PC-9 (cell line): ENCODE results near the gene LSM4. TPM values are rescaled to one million over a fixed set of nuclear protein-coding genes. Genes with fewer than 3 reads are reported as not detected.
"Not testable (repeated sequence)": the region's sequence is repeated elsewhere in the genome, so short reads cannot be mapped to it uniquely, and the experiment has no call there.

ENCODE experiments used
- BruUV-seq: library from RNA; stranded (reverse); fragments of 400-500 nt; replicated peaks from 2 replicates; lab custom pipeline; 2021; lab: Mats Ljungman, UMichigan
- CTCF ChIA-PET: fragments of 300-600 bp; sonication (Branson Sonifier 250); formaldehyde crosslinking; loops from one replicate; lab custom pipeline; 2022; ENCODE audit warnings: antibody characterized with exemption; lab: Charles Lee
- POLR2A ChIA-PET: fragments of 300-600 bp; sonication (Branson Sonifier 250); formaldehyde crosslinking; loops from one replicate; lab custom pipeline; 2022; ENCODE audit warnings: antibody characterized with exemption; ENCODE audit not compliant: unreplicated experiment; lab: Charles Lee
- DNase-seq, 2 experiments: peaks; one replicate each; pipeline versions ENCODE4 v3.0.0 to v3.0.0-alpha.2; 2015 to 2022; ENCODE audit warnings: mixed read lengths in 1 of 2
- H2AFZ ChIP-seq: fragments of 200-600 bp; sonication (generic); 2 replicates; pipeline ENCODE4 v1.8.1; 2017; ENCODE audit warnings: antibody characterized with exemption
- H3F3A ChIP-seq: fragments of 200-600 bp; sonication (generic); 2 replicates; pipeline ENCODE4 v1.8.1; 2017; ENCODE audit warnings: antibody characterized with exemption, mild to moderate bottlenecking, low read depth; ENCODE audit not compliant: insufficient read depth
- H3K27ac ChIP-seq: fragments of 200-600 bp; sonication (generic); 2 replicates; pipeline ENCODE4 v1.6.1; 2016; ENCODE audit warnings: mixed run types
- H3K27me3 ChIP-seq: fragments of 200-600 bp; sonication (generic); 2 replicates; pipeline ENCODE4 v1.6.1; 2016; ENCODE audit warnings: low read depth, mixed run types; ENCODE audit not compliant: insufficient read depth
- H3K36me3 ChIP-seq: fragments of 200-600 bp; sonication (generic); 2 replicates; pipeline ENCODE4 v1.6.1; 2016; ENCODE audit warnings: low read depth, mixed run types
- H3K4me1 ChIP-seq: fragments of 200-600 bp; sonication (generic); replicated peaks from 2 replicates; pipeline ENCODE4 v1.6.1; 2016; ENCODE audit warnings: mixed run types; ENCODE audit not compliant: insufficient read depth
- H3K4me2 ChIP-seq: fragments of 200-600 bp; sonication (generic); 2 replicates; pipeline ENCODE4 v1.6.1; 2017; ENCODE audit warnings: mixed run types
- H3K4me3 ChIP-seq: fragments of 200-600 bp; sonication (generic); 2 replicates; pipeline ENCODE4 v1.6.1; 2016; ENCODE audit warnings: mixed run types
- H3K79me2 ChIP-seq: fragments of 200-600 bp; sonication (generic); 2 replicates; pipeline ENCODE4 v1.6.1; 2017; ENCODE audit warnings: low read depth, mixed run types
- H3K9me2 ChIP-seq: fragments of 200-600 bp; sonication (generic); 2 replicates; pipeline ENCODE4 v1.8.1; 2017; ENCODE audit warnings: mild to moderate bottlenecking; ENCODE audit not compliant: insufficient read depth
- H3K9me3 ChIP-seq: fragments of 200-600 bp; sonication (generic); 2 replicates; pipeline ENCODE4 v1.8.1; 2016; ENCODE audit warnings: low read depth; ENCODE audit not compliant: insufficient read depth
- H4K20me1 ChIP-seq: fragments of 200-600 bp; sonication (generic); 2 replicates; pipeline ENCODE4 v1.8.1; 2017; ENCODE audit not compliant: insufficient read depth
- EZH2 ChIP-seq: fragments of 200-600 bp; sonication (generic); IDR thresholded peaks from 2 replicates; pipeline ENCODE4 v1.8.0; 2017; ENCODE audit warnings: antibody characterized with exemption, low read depth
- intact Hi-C: fragments of 100-400 bp; cut with micrococcal nuclease; formaldehyde crosslinking; loops from one replicate; pipeline ENCODE4 v1.10.0; 2022; ENCODE audit not compliant: unreplicated experiment
- total RNA-seq: library from RNA; stranded (reverse); gene quantifications from 2 replicates; pipeline ENCODE4 v1.2.3, GENCODE V29; 2021
- TF ChIP-seq, protein P1 (sequence below): fragments of 200-600 bp; sonication (generic); conservative IDR thresholded peaks from 2 replicates; pipeline ENCODE4 v1.6.1; 2017; ENCODE audit warnings: mixed run types, antibody characterized with exemption, mild to moderate bottlenecking, moderate library complexity

The LSM4 gene
- total RNA-seq, 1 experiment from 2014 or later, result 323 TPM

DNA sequence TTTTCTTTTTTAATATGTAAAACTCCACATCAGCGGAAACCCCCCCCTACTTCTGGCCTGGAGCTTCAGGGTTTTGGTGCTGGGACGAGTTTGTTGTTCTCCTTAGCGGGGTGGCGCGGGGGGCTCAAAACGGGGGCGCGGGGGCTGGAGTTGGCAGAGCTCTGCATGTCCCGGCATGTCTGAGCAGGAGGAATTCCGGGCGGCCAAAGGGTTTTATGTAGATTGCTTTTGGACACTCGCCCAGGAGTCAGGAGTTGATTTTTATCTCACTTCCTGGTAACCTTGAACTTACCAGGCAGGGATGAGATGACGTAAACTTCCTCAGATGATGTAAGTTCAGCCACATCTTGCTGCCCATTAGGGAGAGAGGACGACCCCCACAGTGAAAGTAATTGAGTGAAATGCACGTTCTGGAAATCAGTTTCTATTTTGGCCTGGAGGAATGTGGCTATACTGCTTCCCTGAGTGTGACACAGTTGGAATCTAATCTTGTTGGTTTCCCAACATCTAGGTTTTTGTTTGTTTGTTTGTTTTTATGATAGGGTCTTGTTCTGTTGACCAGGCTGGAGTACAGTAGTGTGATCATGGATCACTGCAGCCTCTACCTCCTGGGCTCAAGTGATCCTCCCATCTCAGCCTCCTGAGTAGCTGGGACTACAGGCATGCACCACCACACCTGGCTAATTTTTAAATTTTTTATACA is 42.1 kb upstream of the LSM4 start:
- peaks cover 52% of the 10 kb centered on the region for H3F3A ChIP-seq
- H3K9me3 ChIP-seq, result no peaks in the 10 kb centered on the region
- peak; percentile 79 to 100 for DNase-seq
- TF ChIP-seq, protein P1, sequence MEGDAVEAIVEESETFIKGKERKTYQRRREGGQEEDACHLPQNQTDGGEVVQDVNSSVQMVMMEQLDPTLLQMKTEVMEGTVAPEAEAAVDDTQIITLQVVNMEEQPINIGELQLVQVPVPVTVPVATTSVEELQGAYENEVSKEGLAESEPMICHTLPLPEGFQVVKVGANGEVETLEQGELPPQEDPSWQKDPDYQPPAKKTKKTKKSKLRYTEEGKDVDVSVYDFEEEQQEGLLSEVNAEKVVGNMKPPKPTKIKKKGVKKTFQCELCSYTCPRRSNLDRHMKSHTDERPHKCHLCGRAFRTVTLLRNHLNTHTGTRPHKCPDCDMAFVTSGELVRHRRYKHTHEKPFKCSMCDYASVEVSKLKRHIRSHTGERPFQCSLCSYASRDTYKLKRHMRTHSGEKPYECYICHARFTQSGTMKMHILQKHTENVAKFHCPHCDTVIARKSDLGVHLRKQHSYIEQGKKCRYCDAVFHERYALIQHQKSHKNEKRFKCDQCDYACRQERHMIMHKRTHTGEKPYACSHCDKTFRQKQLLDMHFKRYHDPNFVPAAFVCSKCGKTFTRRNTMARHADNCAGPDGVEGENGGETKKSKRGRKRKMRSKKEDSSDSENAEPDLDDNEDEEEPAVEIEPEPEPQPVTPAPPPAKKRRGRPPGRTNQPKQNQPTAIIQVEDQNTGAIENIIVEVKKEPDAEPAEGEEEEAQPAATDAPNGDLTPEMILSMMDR, result no peak
- no peak for TF ChIP-seq EZH2
- H3K9me2 ChIP-seq, result no peaks in the 10 kb centered on the region
- no peaks in the 10 kb centered on the region for H3K79me2 ChIP-seq
- H3K4me1 ChIP-seq, result peaks cover 50% of the 10 kb centered on the region
- no TSS peak for BruUV-seq
- peak overlapping the region; percentile 2; the same call in 1 of the 2 replicates for H3K4me3 ChIP-seq
- POLR2A ChIA-PET, result interaction anchor here (0.6 kb wide), 1 partner anchor 870 kb away, joined by 3 read pairs; no protein-coding TSS in a partner anchor
- no peak overlapping the region for H2AFZ ChIP-seq
- intact Hi-C loops, result loop anchor here (1.0 to 2.0 kb wide), 2 partner anchors 9 to 16 kb away; no protein-coding TSS in a partner anchor
- CTCF ChIA-PET, result interaction anchor here (0.6 to 0.7 kb wide), 2 partner anchors 16 to 54 kb away, joined by 3 to 5 read pairs; partner anchors contain the start of gene SSBP4
- H3K27ac ChIP-seq, result peak overlapping the region; percentile 98
- no peaks in the 10 kb centered on the region for H3K27me3 ChIP-seq
- H4K20me1 ChIP-seq, result no peaks in the 10 kb centered on the region
- 0 out of 2 replicates have a peak, but pooled peaks cover 3% of the 10 kb centered on the region for H3K36me3 ChIP-seq
- H3K4me2 ChIP-seq, result peak overlapping the region; percentile 70

DNA sequence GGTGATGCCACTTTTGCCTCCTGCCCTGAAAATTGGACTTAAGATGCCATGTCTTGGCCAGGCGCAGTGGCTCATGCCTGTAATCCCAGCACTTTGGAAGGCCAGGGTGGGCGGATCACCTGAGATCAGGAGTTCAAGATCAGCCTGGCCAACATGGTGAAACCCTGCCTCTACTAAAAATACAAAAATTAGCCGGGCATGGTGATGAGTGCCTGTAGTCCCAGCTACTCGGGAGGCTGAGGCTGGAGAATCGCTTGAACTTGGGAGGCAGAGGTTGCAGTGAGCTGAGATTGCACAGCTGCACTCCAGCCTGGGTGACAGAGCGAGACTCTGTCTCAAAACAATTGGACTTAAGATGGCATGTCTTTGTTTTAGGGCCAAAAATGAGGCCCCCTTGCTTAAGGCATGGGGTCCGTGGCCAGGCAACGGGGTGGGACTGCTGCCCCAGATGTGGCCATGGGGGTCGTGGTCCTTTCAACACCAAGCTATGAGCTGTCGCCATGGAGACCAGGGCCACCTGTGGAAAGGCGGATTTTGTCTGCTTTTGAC is 41.5 kb upstream of the LSM4 start:
- peak in 1 of 2 experiments; percentile 26 for DNase-seq
- H4K20me1 ChIP-seq, H3K27me3 ChIP-seq, H3K9me3 ChIP-seq, H3K36me3 ChIP-seq, H3K9me2 ChIP-seq, H3K79me2 ChIP-seq, H2AFZ ChIP-seq: not testable (repeated sequence)
- Histone ChIP-seq H3K4me3 (peak overlapping the region; percentile 2; the same call in 1 of the 2 replicates), H3K4me2 (peak overlapping the region; percentile 70), H3F3A (peaks cover 52% of the 10 kb centered on the region), H3K4me1 (peaks cover 50% of the 10 kb centered on the region), H3K27ac (peak overlapping the region; percentile 98)
- CTCF ChIA-PET, result interaction anchor here (0.7 kb wide), 1 partner anchor 15 kb away, joined by 5 read pairs; no protein-coding TSS in a partner anchor
- POLR2A ChIA-PET, result interaction anchor here (0.6 kb wide), 1 partner anchor 869 kb away, joined by 3 read pairs; no protein-coding TSS in a partner anchor
- BruUV-seq, result TSS peak; percentile 80
- intact Hi-C loops, result loop anchor here (2.0 kb wide), 1 partner anchor 16 kb away; no protein-coding TSS in a partner anchor

DNA sequence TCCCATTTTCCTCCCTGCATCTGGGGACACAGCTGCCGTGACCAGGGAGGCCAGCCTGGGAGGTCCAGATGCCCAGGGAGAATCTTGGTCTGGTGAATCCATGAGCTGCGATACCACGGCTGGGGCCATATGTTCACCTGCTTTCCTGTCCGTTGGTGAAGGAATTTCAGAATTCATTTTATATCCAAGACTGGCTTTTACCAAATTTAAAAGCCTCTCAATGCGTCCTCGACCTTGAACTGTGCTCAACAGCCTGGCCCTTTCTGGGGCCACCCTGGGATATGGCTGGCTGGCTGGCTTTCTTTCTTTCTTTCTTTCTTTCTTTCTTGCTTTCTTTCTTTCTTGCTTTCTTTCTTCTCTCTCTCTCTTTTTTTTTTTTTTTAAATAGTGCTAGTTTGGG is 40.9 kb upstream of the LSM4 start:
- H2AFZ ChIP-seq, result no peak overlapping the region
- no peaks in the 10 kb centered on the region for H3K9me2 ChIP-seq
- H3K9me3 ChIP-seq, result no peaks in the 10 kb centered on the region
- peak overlapping the region; percentile 98 for H3K27ac ChIP-seq
- BruUV-seq, result no TSS peak
- no peak for TF ChIP-seq EZH2
- TF ChIP-seq, protein P1, result no peak
- CTCF ChIA-PET, result no interaction called here
- peaks cover 50% of the 10 kb centered on the region for H3K4me1 ChIP-seq
- no peaks in the 10 kb centered on the region for H3K79me2 ChIP-seq
- H3K36me3 ChIP-seq, result 0 out of 2 replicates have a peak, but pooled peaks cover 4% of the 10 kb centered on the region
- POLR2A ChIA-PET, result no interaction called here
- no peaks in the 10 kb centered on the region for H3K27me3 ChIP-seq
- no peaks in the 10 kb centered on the region for H4K20me1 ChIP-seq
- H3F3A ChIP-seq, result peaks cover 52% of the 10 kb centered on the region
- intact Hi-C loops, result loop anchor here (2.0 kb wide), 1 partner anchor 17 kb away; no protein-coding TSS in a partner anchor
- DNase-seq, result no peak
- no peak overlapping the region for H3K4me3 ChIP-seq
- peak overlapping the region; percentile 70; the same call in 1 of the 2 replicates for H3K4me2 ChIP-seq
